ENCODE measurements around the gene MPND.

- TF ChIP-seq CTCF (IDR thresholded peaks at IDR 0.05), result peak; percentile 92 to 99 (median 96)
- TF ChIP-seq POLR2A (IDR thresholded peaks at IDR 0.05), result peak; percentile 94
Measured at GRCh38 chr19:4400135-4400936, 57.0 kb downstream of the MPND start, which contains the start of gene SH3GL1.
